NCI-H1417 (cell line): Measurements from ENCODE around the gene PEX5L.
A peak's percentile ranks its signal among the peaks of the same experiment; 100 is the strongest.

Experiments
- DNase-seq, 3 experiments: peaks; one replicate each; lab custom pipeline; 2025; lab: John Stamatoyannopoulos, UW

PEX5L gene

GRCh38 chr3:179772297-179772696 is 264.4 kb downstream of the PEX5L start:
- DNase-seq, result no peak

GRCh38 chr3:179771797-179772196 is 264.9 kb downstream of the PEX5L start:
- peak in 1 of 3 experiments; percentile 12 for DNase-seq

- DNase-seq, result no peak
Observed at GRCh38 chr3:179769411-179770247, 267.1 kb downstream of the PEX5L start.

- peak; percentile 20 to 70 (median 38) for DNase-seq
Observed at GRCh38 chr3:179768080-179768479, 268.7 kb downstream of the PEX5L start.

GRCh38 chr3:179766416-179767133 is 270.2 kb downstream of the PEX5L start:
- DNase-seq, result no peak

- no peak for DNase-seq
Observed at GRCh38 chr3:179765396-179765795, 271.3 kb downstream of the PEX5L start.

- DNase-seq, result no peak
Observed at GRCh38 chr3:179760944-179761343, 275.8 kb downstream of the PEX5L start.

- DNase-seq, result peak in 1 of 3 experiments; percentile 36
Observed at GRCh38 chr3:179750720-179751328, 285.9 kb downstream of the PEX5L start.

GRCh38 chr3:179745716-179746115 is 291.0 kb downstream of the PEX5L start:
- no peak for DNase-seq

- no peak for DNase-seq
Observed at GRCh38 chr3:179745079-179745478, 291.7 kb downstream of the PEX5L start.
